ENCODE results near the gene GINS2.

The GINS2 gene

DNA sequence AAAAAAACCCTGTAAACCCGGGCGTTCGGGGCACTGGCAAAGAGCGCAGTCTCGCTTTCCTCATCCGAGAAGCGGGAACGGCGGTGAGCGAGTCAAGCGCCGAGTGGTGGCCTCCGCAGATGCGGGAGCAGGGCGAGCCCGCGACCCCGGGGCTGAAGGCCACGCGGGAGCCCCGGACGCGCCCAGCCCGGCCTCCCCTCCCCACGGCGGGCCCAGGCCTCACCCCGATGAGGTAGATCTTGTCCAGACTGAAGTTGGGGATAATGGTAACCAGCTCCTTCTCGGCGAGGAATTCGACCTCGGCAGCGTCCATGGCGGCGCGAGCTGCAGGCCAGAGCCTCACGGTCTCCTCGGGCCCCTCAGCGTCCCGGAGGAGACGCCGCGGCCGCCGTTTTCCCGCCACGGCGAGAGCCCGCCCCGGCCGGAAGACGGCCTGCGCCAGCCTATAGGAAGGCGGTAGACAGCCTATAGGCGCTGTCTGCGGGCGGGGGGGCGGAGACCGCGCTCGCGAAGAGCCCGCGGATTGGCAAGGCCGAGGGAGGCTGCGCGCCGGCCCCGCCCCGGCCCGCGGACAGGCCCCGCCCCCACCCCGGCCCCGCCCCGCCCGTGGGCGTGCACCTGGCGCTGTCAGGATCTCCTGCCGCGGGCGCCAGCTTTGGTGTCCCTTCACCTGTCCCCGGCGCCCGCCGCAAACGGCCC is at the start of gene GINS2:
Gene GINS2, minus strand, starts transcription at position 369 of the 699 bp plus-strand sequence. Its CDS starts 56 bp downstream, at position 313.
- TF ChIP-seq, protein P1, sequence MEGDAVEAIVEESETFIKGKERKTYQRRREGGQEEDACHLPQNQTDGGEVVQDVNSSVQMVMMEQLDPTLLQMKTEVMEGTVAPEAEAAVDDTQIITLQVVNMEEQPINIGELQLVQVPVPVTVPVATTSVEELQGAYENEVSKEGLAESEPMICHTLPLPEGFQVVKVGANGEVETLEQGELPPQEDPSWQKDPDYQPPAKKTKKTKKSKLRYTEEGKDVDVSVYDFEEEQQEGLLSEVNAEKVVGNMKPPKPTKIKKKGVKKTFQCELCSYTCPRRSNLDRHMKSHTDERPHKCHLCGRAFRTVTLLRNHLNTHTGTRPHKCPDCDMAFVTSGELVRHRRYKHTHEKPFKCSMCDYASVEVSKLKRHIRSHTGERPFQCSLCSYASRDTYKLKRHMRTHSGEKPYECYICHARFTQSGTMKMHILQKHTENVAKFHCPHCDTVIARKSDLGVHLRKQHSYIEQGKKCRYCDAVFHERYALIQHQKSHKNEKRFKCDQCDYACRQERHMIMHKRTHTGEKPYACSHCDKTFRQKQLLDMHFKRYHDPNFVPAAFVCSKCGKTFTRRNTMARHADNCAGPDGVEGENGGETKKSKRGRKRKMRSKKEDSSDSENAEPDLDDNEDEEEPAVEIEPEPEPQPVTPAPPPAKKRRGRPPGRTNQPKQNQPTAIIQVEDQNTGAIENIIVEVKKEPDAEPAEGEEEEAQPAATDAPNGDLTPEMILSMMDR (IDR thresholded peaks at IDR 0.05): no peak

GRCh38 chr16:85736921-85737320 is 48.2 kb upstream of the GINS2 start:
- TF ChIP-seq, protein P1 (IDR thresholded peaks at IDR 0.05): no peak

GRCh38 chr16:85735946-85736345 is 47.2 kb upstream of the GINS2 start:
- TF ChIP-seq, protein P1 (IDR thresholded peaks at IDR 0.05): no peak

DNA sequence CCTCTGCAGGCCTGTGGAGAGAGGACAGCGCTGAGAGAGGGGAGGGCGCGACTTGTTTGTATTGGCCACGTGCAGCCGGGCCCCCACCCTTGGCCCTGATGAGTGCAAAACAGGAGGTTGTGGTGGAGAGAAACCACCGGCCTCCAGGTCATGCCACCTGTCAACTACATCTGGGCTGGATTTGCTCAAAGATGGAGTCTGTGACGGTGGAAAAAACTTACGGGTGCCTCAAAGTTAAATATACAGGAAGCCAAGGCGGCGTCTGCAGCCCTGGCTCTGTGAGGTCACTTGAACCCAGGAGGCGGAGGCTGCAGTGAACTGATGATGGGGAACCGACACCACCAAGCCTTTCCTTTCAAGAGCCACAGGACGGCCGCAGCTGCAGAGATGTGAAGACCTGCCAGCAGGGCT is 46.5 kb upstream of the GINS2 start:
- TF ChIP-seq, protein P1 (IDR thresholded peaks at IDR 0.05): no peak

DNA sequence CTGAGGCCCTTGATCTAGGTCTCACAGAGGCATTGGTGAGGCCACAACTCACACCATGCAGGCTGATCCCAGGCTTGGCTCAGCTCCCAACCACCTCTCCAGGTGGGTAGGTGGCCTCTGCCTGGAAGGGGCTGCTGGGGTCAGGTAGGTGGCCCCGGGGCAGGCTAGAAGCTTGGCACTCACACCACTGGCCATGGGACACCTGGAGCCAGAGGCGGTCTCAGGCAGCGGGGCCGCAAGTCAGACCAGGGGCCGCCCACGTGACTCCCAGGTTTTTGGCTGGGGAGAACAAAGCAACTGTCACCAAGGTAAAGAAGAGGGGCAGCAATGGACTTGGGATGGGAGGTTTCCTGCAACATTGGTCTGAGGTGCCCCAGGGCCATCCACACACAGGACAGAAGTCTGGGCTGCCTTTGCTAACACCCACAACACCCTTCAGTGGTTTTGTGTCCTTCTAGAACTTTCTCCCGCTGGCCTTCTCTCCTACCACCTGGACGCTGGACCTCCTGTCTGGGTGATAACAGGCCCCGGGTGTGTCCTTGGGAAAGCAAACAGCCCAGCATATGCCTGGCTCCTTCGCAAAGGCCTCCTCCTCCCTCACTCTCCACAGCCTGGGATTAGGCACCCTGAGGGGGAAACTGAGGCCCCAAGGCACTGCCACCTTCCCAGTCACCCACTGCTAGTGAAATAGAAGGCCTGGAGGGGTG is 45.7 kb upstream of the GINS2 start:
- TF ChIP-seq, protein P1 (IDR thresholded peaks at IDR 0.05): no peak

- TF ChIP-seq, protein P1 (IDR thresholded peaks at IDR 0.05): no peak
Measured at GRCh38 chr16:85733839-85734170, 45.1 kb upstream of the GINS2 start.

- TF ChIP-seq, protein P1 (IDR thresholded peaks at IDR 0.05): no peak
Measured at GRCh38 chr16:85733155-85733838, 44.5 kb upstream of the GINS2 start.
